GM23248 (cell line): ENCODE data around the gene KIF1A.

ENCODE experiments used
- EZH2 ChIP-seq: fragments of 200-600 bp; sonication (generic); IDR thresholded peaks from 2 replicates; pipeline ENCODE4 v1.6.1; 2018; ENCODE audit warnings: antibody characterized with exemption, mild to moderate bottlenecking; ENCODE audit not compliant: insufficient read depth, poor library complexity, severe bottlenecking
- EZH2phosphoT487 ChIP-seq: fragments of 200-600 bp; sonication (generic); IDR thresholded peaks from 2 replicates; pipeline ENCODE4 v1.6.1; 2018; ENCODE audit warnings: antibody characterized with exemption, moderate library complexity, mild to moderate bottlenecking, low read depth; ENCODE audit not compliant: insufficient read depth

- TF ChIP-seq EZH2phosphoT487 (no peak), EZH2 (no peak)
Observed at GRCh38 chr2:240688553-240688919, 131.5 kb downstream of the KIF1A start.
